NCI-H510A treated with DMSO at 0.1 percent for 48 hours (cell line): Measurements from ENCODE around the gene GRM8.
A peak's percentile ranks its signal among the peaks of the same experiment; 100 is the strongest.
"Not testable (repeated sequence)": the region's sequence is repeated elsewhere in the genome, so short reads cannot be mapped to it uniquely, and the experiment has no call there.

Experiments
- DNase-seq: peaks from one replicate; lab custom pipeline; 2025; lab: John Stamatoyannopoulos, UW

GRM8 gene

DNA sequence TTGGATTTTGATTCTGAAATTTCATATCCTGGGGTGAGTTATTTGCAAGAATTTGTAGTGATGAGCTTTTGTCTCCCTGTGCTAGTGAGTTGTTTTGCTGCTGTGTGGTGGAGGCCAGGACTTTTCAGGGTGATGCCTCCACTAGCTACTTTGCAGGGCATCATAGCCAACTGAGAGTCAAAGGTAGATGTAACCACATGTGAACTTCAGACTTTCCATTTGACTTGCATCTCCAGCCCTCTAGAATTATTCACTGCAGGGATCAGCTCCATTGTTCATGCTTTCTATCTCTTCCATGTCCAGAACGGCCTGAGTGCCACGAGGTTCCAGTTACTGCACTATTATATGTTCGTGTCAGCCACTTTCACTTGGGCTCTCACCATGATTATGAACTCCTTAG is 534.3 kb downstream of the GRM8 start:
- no peak for DNase-seq

DNA sequence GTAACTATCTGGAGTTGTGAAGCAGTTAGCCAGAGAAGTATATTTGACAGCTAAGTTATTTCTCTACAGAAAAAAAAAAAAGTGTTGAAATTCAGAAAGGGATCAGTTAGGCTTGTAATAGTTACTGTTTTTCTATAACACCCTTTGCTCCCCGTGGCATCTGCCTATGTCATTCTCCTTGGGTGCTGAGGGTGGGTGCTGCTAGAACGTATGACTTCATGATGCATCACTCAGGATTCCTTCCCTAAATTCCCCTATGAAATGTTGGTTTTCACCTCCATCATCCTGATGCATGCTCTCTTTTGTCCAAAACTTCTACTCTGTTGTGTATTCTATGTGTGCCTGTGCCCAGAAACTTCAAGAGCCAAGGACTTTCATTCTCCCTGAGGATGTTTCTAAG is 536.4 kb downstream of the GRM8 start:
- no peak for DNase-seq

DNA sequence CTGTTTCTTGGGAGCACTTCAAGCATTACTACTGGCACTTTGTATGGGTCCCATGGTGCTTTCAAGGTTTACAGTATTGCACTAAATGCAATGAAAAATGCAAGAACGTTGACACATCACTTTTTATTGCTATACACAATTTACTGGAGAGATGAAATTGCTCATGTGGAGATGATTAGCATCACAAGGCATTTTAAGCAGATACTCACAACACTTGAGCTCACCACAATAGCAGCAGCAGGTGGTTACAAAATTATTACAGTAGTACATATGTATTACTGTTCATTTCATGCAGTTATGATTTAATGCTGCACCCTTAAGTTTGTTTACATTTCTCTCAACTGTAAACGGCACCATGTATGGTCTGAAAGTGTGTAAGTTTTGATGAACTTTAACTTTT is 537.7 kb downstream of the GRM8 start:
- peak; percentile 56 for DNase-seq

DNA sequence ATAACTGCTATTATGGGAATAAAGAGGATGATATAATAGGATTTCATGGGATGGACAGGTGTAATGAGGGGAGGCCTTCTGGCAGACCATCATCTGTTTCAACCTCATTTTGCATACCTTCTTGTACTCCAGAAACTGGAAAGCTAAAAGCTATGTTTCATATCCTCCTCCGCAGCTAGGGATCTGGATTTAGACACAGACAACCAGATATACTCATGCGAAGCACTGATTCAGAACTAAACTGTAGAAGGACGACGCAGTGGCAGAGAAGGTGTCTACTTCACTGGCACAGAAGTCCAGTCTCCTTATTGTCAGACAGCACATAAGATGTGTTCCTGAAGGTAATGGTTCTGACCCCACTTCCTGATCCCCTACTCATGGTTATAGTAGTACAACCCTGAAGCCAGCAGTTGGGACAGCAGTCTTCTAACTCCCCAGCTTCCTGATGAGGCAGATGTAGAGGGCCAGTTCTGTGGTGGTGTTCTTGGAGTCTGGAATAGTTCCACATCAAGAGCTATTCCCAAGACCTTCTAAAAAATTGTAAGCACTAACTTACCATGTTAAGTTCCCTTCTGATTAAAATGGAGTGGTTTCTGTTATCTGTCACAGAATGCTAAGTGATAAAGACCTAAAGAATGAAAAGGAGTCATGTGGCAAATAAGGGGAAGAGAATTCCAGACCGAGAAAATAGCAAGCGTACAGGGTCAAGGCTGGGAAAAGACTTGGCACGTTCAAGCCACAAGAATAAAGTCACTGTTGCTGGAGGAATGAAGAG is 550.3 kb downstream of the GRM8 start:
- DNase-seq: no peak

DNA sequence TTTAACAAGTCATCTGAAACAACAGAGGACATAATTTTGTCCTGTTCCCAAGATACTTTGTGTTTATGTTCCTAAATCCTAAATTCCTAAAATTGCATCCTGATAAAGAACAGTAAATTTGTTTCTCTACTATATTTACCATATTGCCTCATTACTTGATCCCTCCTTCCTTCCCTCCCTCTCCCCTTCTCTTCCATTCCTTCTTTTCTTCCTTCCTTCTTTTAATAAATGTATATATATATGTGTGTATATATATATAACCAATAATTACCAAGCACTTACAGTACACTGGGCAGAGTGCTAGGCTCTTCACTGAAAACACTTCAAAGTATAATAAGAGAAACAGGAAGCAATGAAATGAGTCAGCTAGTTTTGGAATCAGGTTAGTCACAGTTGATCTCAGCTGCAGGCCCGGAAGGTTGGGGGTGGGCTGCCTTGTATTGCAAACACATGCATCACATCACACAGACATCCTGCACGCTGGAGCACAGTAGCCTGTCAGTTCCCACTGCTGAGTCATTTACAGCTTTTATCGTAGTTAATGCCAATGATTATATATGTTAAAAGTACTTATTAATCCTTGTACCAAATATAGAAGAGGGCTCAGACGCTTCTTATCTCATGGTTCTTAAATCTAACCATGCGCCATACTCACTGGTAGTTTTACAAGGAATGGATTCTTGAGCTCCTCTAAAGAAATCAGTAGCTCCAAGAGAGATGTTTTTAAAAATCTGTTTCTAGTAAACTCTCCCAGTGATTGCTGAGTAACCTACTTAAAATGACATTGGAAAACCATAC is 551.7 kb downstream of the GRM8 start:
- peak; percentile 91 for DNase-seq

DNA sequence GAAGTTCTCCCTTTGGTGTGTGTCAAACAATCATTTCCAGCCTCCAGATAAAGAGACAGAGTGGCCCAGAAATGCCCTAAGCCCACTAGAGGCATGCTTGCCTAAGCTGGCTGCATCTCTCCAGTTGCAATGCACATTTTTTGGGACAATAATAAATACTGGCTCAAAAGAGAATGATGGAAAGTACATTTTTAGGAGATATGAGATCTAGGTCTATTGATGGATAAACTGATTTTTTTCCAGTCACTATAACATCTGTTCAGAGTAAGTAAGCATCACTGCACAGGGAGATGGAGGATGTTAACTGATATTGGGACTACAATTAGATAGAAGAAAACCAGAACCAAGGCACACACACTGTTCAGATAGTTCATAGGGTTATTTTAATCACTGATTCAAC is 553.0 kb downstream of the GRM8 start:
- no peak for DNase-seq

DNA sequence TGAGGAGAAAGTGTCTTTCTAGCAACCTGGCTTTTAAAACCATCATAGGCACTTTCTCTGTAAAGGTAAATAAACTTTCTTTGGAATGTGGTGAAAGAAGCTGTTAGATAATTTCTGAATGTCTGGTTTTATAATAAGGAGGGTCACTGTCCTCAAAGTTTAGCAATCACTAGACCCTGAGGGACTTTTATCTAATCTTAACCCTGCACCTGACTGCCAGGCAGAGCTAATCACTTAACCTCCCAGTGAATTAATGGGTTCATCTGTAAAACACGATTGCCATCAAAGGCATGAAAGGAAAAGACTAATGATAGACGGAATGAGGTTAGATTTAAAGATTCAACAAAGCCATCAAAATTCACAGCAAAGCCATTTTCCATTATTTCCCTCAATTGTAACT is 553.8 kb downstream of the GRM8 start:
- no peak for DNase-seq

DNA sequence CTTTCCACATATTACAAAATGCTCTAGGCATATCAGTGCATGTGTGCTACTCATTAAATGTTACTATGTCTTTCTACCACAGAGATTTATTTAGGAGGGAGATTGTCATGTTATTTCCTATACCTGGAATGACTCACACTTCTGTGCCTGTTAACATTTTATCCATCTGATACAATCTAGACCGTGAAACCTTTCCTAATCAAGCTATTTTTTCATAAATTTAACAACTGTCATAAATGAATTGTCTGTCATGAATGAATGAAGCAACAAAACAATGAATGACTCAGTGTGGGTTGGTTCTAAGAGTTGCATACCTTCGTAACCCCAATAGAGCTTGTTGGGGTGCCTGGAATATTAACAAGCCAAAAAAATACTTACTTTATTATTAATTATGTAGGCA is 554.3 kb downstream of the GRM8 start:
- no peak for DNase-seq

DNA sequence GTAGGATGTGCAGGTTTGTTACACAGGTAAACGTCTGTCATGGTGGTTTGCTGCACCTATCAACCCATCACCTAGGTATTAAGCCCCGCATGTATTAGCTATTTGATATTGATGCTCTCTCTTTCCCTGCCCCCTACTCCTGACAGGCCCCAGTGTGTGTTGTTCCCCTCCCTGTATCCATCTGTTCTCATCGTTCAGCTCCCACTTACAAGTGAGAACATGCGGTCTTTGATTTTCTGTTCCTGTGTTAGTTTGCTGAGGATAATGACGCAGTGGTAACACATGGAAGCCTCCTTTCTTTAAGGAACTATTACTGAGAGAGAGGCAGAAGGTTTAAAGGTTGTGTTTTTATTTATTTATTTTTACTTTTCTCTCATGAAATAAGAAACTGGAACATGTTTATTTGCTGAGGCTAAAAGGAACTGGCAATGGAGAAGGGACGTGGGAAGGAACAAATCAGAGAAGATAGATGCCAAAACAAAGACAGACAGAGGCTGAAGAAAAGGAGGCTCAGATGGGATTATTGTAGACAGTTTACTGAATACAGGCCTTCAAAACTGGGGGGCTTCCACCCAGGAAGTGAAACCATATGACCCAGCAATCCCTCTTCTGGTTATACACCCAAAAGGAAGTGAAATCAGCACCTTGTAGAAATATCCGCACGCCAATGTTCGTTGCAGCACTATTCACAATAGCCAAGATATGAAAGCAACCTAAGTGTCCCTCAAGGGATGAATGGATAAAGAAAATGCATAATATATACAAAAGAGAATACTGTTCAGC is 556.3 kb downstream of the GRM8 start:
- DNase-seq: no peak

DNA sequence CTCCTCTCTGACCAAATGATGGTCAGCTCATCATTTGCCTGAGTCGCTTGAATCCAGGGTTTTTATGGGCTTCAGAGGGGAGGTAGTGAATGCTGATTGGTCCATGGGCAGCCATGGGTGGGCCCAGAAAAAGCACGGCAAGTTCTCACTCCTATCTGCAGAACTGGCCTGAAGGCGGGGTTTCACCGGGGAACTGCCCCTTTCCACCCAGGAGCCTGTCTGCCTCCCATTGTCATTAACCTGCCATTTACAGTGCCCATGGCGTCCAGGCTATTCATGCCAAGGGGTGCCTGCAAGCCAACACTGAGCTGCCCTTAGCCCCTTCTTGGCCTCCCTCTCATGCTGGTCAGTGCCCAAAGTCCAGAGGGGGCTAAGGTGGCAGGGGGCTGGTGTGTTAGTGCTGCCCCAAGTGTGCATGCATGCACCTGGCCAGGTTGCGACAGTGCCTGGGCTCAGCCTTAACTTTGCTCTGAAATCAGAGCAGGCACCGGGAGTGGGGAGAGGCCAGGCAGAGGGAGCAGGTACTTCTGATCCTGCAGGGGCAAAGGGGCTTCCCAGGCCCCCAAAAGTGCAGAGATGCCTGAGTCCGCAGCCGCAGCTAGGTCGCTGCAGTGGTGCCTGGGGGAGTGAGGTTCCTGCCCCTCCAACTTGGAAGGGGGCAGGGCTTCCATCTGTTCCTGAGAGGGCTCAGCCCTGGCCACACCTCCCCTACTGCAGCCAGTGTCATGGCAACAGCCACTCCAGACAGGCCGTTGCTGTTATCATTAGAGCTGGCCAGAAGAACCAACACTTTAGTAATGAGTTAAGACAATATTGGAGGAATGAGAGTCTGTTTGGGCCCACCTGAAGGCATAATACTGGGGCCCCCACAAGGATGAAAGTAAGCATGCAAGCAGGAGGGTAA is 561.6 kb downstream of the GRM8 start:
- DNase-seq: no peak

DNA sequence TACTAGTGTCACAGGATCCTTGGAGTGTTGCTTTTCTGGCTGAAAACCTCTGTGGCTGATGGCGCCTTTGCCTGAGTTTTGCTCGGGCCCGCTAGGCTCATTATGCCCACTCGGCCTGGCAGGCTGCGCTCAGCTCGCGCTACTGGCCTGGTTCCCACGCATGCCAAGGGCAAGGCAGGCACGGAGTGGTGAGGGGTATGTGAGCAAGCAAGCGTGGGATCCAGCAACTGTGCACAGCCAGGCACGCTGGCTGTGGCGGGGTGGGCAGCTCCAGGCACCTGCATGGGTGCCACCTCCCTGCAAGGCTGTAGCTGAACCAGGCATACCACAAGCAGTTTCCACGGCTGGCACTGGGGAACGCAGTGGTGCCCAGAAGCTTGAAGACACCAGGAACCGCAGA is 562.6 kb downstream of the GRM8 start:
- no peak for DNase-seq

DNA sequence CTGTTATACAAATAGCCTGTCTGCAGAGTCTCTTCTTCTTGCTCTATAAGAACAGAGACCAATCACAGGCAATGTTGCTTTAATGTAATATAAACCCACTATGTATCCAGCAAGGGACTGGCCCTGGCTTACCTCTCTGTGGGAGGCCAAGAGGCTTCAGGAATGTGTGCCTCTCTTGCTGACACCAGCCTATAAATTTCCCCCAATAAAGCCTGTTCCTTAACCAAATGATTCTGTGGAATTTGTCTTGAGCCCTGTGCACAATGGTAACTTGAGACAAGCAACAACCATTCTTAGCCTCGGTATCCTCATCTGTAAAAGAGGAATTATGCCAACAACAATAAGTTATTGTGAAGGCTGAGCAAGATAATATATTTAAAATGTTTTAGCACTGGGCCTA is 563.7 kb downstream of the GRM8 start:
- no peak for DNase-seq

DNA sequence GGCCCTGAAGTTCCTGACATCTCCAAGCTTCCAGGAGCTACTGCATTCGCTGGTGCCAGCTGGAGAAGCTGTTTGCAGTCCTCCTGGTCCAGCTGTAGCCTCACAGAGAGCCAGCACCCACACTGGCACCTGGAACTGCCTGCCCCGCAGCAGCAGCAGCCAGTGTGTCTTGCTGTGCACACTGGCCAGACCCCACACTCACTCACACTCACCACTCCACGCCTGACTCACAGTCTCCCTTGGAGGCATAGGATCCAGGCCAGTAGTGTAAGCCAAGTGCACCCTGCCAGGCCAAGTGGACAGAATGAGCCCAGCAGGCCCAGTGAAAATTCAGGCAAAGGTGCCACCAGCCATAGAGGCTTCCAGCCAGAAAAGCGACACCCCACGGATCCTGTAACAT is 566.3 kb downstream of the GRM8 start:
- DNase-seq: no peak

DNA sequence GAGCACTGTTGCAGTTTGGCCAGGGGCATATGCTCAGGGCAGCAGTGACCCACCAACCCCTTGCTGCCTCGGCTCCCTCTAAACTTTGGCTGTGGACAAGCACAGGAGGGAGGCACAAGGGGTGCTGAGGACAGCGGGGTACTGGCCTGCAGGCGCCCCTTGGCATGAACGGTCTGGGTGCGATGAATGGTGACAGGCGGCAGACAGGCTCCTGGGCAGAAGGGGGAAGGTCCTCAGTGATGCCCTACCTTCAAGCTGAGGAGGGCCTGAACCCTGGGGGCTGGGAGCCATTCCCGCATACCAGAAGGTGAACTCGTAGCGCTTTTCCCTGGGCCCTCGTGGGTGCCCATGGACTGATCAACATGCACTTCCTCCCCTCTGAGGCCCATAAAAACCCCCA is 567.1 kb downstream of the GRM8 start:
- DNase-seq: no peak

DNA sequence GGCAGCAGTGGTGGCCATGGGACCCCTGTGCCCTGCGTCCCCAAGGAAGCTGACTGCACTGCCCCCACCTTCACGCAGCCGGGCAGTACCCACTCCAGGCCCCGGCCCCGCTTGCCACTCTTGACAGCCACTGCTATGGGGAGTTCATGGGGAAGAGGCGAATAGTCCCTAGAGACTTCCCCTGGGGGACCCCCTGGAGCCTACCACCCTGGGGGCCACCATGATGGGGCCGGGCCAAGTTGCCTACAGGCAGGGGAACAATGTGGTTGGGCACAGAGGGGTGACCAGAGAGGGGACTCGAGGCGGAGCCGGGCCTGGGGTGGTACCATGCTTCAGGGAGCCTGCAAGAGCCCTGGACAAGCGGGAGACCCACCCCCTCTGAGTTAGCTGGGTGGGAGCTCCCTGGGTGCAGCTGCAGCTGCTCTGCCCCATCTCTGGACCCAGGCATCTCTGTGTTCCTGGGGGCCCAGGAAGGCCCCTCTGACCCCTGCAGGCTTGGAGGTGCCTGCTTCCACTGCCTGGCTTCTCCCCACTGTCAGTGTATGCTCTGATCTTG is 567.6 kb downstream of the GRM8 start:
- no peak for DNase-seq

DNA sequence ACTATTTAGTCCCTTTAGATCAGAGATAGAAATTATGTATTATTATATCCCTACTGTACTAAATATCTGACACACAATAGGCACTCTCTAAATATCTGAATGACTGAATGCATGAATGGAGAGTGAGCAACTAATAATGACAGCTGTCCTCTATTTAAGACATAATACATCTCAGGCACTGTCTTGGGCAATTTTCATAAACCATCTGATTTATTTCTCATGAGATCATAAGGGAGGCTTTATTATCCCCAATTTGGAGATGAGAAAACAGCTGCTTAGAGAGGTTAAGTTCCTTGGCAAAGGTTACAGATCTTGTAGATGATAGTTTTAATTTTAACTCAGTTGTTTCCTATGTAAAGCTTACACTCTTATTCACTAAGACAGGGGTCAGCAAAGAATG is 570.6 kb downstream of the GRM8 start:
- no peak for DNase-seq

DNA sequence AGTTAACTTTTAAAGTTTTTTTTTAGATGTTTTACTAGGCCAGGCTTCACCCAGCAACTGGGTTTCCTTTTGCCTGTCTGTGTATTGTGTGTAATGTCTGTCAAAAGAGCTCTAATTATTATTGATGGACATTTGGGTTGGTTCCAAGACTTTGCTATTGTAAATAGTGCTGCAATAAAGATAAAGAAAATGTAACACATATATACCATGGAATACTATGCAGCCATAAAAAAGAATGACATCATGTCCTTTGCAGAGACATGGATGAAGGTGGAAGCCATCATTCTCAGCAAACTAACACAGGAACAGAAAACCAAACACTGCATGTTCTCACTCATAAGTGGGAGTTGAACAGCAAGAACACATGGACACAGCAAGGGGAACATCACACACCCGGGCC is 584.0 kb downstream of the GRM8 start:
- DNase-seq: not testable (repeated sequence)

DNA sequence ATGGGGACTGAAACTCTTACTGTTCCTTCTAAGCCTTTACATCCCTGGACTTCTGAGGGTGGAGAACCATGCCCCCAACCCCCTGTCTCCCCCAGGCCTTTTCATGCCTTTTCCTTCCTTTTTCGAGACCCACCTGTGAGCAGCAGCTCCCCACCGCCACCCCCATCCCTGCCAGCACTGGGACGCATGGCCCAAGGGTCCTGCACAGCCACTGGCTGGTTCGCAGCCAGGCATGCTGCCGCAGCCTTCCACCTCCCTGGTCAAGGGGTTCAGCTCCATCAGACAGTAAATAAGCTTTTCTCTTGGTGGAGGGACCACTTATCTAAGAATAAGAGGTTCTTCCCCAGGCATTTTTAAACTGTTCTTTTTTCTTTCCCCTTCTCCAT is 584.4 kb downstream of the GRM8 start:
- DNase-seq: no peak

DNA sequence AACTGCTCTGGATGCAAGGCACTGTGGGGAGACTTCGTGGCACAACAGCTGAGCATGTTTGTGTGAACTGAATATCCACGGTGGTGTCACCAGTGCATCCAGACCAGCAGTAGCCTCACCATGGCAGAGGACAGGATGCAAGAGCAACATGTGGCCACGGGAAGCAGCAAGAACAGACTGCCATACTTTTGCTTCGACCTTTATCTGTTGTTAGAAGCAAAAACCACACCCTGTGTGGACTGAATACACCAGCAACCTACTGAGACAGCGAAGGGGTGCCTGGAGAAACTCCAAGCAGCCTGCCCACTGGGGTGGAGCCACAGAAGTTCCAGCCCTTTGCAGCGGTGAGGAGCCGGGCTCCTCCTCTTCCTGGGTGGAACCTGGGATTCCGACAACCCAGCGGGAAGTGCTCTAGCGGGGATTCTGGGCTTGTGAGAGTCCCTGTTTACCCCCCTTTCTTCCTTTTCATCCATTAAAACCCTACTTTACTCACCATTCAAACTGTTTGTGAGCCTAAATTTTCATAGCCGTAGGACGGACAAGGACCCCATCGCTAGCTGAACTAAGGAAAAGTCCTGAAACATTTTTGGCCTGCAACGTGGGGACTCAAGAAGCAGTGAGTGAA is 584.9 kb downstream of the GRM8 start:
- DNase-seq: no peak

DNA sequence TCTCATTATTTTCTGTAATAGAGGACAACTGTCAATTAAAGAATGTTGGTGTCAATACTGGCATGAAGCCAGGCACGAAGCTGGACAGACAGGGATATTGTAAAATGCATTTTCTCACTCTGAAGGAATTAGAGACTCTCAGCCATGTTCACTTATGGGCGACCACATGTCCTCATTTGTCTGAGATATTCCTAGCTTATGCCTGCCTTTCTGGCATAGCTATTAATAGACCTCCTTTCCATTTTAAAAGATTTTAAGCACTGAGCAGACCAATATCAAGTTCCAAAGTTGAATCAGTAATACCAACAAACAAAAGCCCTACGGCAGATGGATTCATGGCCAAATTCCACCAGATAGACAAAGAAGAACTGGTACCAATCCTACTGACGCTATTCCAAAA is 589.9 kb downstream of the GRM8 start:
- DNase-seq: no peak

DNA sequence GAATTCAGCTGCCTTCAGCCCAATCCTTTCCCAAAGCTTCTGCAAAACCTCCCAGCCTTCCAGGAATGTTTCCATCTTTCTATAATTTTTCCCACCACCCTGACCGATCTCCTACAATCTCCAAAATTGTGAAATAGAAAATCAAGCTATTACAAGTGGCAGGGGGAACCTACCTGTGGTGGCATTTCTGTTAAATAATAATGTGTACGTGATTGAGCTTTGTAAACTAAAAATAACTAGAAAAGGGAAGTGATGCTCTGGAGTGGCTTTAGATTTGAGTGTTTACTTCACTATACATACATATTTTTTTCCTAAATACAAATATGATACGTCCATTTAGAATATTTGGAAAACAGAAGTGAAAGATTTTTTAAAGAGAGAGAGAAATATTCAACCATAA is 593.6 kb downstream of the GRM8 start:
- DNase-seq: no peak
